Putamen (tissue), 1 donor: ENCODE data around the gene SAYSD1.

Source experiments
- DNase-seq: peaks from one replicate; pipeline ENCODE4 v3.0.0-alpha.2; 2016; ENCODE audit warnings: low spot score

The SAYSD1 gene

DNA sequence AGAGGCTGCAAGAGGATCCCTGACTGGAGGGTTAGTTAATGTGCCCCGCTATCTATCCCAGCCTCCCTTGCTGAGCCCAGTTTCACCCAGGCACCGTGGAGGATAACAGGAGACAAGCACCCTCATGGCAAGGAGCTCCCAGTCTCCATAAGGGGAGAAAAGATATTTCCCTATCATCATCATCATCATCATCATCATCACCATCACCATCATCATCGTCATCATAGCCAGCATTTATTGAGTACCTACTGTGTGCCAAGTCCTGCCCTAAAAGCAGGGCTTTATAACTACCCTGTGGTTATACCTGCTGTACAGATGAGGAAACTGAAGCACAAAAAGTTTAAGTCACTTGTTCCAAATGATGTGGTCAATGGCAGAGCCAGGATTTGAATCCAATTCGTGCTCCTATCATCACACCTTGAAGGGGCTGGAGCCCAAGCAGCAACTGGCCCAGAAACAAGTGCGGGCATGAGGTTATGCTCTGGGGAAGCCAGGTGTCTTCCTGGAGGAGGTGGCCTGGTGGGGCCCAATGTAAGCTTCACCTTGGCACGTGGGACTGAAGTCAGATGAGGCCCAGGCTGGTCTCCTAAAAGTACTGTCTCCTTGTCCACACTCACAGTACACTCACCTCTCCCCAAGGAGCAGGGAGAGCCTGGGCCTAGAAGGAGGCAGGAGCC is 56.4 kb downstream of the SAYSD1 start:
- DNase-seq, result no peak

DNA sequence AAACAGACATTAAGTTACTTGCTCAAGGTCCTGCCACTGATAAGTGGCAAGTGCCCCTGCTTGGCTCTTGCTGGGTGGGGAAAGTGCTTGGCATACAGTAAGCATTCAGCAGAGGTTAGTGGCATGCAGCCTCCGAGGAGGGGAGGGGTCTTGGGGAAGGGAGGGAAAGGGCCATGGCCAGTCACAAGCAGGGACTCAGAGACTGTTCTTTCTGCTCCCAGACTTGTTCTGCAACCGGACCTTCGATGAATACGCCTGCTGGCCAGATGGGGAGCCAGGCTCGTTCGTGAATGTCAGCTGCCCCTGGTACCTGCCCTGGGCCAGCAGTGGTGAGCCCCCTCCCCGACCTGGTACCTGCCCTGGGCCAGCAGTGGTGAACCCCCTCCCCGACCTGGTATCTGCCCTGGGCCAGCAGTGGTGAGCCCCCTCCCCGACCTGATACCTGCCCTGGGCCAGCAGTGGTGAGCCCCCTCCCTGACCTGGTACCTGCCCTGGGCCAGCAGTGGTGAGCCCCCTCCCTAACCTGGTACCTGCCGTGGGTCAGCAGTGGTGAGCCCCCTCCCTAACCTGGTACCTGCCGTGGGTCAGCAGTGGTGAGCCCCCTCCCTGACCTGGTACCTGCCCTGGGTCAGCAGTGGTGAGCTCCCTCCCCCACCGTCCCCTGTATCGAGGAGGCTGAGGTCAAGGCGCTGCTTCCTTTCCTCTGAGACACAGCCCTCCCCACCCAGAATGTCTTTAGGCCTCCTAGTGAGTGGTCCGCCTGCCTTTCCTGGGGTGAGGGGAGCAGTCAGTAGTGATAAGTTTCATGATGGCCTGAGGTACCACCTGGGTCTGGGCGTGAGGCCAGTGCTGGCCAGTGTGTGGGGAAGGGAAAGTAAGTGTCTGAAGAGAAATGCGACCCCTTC is 57.5 kb downstream of the SAYSD1 start:
- no peak for DNase-seq

DNA sequence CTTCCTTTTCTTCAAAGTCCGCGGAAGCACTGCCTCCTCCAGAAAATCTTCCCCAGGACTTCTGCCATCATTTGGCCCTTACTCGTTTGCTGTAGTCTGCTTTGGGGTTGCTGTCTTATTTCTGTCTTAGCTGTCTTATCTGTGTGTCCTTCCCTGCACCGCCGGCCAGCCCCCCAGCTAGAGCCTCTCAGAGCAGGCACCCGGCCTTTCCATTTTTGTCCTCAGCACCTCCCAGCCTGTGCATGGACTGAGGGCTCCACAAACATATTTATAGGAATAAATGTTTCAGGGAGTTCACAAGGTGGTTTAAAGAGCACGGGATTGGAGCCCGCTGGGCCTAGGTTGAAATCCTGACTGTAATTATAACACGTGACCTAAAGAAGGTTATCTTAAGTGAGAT is 58.3 kb downstream of the SAYSD1 start:
- no peak for DNase-seq

DNA sequence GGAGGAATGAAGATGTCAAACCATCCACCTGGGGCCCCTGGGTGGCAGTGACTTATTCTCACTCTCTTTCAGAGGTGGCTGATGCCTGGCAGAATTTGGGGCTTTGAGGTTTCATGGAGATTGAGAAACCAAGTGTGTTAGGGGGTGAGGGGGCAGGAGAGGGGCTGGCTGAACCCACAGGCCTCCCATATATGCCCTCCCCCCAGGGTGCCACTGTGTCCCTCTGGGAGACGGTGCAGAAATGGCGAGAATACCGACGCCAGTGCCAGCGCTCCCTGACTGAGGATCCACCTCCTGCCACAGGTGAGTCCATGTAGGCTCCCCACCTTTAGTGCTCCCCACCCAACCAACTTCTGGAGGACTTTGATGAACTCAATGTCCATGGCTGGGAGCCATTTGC is 58.8 kb downstream of the SAYSD1 start:
- no peak for DNase-seq

DNA sequence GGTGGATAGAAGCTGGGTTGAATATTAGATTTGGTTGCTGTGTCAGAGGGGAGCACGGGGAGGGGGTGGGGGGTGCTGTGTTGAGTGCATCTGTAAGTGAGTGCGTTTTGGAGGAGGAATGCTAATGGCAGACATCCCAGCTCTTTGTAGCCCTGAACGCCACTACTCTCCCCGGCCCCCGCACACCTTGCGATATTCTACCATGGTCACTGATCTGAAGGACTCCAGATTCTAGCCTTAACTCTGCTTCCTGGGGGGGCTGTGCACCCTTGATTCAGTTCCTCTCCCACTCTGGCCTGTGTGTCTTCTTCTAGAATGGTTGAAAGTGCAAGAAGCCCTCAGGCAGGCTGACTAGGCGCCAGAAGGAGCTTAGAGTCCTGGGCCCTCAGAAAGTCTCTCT is 59.3 kb downstream of the SAYSD1 start:
- no peak for DNase-seq

DNA sequence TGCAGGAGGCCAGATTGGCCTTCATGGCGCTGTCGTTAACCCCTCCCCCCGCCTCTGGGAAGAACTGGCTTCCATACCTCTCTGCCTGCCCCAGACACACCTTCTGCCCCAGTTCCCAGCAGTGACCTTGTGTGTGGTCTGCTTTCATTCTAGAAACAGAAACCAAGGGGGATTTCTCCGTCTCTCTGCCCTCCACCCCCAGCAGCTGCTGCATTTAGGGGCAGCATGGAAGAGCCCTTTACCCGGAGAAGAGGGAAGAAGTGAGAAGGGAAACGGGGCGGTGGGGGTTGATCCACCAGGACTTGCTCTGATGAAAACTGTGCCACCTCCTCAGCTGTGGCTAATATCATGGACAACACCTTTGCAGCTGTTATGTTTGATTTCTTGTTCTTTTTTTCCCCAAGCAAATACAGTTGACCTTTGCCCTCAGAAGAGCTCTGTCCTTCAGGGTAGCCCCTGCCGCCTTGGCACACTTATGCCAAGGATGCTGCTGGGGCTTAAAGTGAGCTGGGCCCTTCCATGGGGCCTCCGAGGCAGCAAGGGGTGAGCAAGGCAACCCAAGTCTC is 60.3 kb downstream of the SAYSD1 start:
- no peak for DNase-seq
